GM19238 (cell line): Measurements from ENCODE around the gene LAMC3.
"Not testable (repeated sequence)": the region's sequence is repeated elsewhere in the genome, so short reads cannot be mapped to it uniquely, and the experiment has no call there.

Source experiments
- DNase-seq: peaks from one replicate; pipeline ENCODE4 v3.0.0; 2011; ENCODE audit warnings: low spot score; ENCODE audit not compliant: insufficient read length

The LAMC3 gene

DNA sequence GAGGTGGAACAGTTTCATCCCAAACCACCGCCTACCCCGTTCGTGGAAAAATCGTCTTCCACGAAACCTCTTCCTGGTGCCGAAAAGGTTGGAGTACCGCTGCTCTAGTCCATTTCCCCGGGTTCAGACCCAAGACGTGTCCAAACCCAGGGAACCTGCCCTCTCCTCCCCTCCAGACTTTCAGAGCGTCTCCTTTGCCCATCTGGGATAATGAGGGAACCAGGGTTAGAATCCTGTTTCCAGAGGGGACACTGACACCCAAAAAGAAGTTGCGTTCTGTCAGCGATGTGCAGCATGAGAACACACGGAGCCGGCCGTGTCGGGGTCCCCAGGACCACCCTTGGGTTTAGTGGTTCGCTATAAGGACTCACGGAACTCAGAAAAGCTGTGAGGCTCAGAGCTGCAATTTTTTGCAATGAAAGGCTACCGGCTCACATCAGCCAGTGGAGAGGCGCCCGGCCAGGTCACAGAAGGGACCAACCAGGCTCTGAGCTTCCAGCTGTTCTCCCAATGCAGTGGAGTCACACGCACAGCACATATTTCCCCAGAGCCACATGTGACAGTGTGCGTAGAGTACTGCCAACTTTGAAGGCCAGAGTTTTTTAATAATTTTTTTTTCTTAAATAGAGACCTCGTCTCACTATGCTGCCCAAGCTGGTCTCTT lies 19.4 kb downstream of the LAMC3 start:
- no peak for DNase-seq

DNA sequence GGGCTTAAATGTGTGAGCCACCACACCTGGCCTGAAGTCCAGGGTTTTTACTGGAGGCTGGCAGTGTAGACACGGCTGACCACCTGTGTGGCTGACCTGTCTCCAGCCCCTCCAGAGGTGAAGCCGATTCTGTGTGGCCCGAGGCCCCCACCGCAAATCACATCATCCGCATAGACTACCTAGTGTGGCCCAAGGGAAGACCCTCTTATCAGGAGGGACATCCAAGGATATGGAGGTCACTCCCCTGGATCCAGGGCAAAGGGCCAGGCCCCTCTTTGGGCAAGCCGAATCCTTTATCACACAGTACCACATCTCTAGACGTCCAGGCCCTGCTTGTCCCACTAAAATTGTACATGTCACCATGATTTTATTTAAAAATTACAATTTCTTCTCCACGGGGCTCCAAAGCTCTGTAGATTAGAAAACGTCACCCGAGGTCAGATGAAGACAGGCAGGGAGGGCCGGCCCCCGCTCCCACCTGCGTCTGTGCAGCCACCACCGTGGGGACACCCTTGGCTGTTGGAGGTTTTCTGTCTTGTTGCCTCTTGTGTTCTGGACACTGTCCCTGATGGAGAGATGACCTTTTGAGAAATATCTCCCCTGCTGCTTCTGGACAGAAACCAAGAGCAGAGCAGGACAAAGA lies 20.1 kb downstream of the LAMC3 start:
- DNase-seq: no peak

DNA sequence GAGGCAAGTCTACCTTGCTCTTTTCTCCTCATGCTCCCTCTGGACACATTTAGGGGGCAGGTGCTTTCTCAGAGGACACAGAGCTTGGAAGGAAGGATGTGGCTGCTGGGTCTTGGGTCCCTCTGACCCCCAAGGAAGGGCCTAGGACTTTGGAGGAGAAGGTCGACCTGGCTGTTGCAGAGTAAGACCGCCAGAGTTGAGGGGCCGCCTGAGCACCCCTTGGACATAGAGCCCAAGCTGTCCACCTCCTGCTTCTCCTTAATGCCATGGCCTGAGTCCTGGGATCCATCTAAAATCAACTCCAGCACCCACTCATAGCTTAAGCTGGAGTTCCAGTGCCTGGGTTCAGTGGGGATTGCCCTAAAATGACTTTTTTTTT lies 20.6 kb downstream of the LAMC3 start:
- no peak for DNase-seq

DNA sequence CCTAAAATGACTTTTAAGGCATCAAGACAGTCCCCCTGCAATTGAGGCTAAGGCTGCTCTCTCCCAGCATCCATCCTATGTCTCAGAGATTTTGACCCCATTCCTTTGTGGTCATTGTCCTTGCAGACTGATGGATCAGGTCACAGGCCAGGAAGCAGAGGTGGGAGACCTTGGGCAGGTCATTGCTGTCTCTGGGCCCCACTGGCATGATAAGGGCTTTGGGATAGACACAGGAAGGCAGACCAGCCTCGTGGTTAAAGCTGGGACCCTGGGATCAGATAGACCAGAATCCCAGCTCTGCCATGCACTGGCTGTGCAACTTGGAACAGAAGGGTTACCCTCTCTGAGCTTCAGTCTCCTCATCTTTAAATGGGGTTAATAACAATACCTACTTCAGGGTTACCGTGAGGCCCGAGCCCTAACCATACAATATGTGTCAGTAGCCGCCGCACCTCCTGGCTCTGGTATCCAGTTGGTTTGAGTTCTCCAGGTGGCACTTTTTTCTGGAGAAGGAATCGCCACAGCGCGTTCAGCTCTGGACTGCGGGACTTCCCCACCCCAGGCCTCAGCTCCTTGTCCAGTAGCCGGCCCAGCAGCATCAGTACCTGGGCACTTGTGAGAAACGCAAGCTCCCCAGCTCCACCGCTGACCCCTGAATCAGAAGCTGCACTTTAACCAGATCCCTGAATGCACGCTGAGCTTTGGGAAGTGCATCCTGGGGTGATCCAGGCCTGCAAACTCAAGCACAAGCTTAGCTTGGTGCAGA lies 21.4 kb downstream of the LAMC3 start:
- DNase-seq: no peak

DNA sequence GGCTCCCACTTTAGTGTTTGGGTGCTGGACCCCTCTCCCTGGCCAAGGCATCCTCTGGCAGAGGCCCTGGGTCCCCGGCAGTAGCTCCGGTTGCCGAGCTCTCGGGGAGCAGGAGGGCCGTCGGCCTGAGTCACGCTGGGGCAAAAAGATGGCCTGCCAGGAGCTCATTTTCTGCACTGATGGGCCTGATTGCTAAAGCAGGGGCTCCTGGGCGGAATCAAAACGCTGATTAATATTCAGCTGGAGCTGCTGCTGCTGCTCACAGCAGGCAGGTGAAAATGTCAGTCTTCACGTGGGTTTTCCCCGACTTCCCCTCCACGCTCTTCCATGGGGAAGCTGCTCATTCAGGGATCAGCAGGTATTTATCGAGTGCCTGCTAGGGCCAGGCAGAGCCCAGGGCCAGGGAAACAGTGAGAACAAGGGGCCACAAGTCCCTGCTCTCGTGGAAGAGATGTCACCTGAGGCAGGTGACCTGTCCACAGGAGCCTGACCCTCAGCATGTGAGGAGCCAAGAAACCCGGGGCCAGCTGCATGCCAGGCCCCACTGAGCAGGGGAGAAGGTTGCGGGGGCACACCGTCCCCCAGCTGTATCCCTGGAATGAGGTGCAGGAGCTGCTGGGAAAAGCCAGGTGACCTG lies 22.1 kb downstream of the LAMC3 start:
- DNase-seq: no peak

DNA sequence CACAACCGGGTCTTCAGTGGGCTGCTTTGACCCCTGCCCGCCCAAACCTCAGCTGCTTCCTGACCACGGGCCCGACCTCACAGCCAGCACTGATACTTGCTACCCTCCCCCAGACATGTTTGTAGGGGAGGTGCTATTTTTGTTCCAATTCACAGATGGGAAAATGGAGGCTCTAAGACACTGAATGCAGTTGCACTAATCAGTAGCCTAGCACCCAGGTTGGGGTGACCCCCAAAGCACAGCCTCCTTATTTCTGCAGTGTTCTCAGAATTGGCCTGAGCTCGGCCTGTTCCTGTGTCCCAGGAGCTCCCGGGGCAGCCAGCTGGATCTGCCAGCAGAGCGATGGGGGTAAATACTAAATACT lies 22.6 kb downstream of the LAMC3 start:
- DNase-seq: no peak

DNA sequence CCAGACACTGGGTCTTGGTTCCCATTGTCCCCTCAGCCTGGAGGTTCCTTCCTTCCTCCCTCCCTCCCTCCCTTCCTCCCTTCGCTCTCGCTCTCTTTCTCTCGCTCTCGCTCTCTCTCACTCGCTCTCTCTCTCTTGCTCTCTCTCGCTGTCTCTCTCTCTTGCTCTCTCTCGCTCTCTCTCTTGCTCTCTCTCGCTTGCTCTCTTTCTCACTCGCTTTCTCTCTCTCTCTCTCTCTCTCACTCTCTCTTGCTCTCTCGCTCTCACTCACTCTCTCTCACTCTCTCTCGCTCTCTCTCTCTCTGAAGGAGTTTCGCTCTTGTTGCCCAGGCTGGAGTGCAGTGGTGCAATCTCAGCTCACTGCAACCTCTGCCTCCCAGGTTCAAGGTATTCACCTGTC lies 23.4 kb downstream of the LAMC3 start:
- no peak for DNase-seq

DNA sequence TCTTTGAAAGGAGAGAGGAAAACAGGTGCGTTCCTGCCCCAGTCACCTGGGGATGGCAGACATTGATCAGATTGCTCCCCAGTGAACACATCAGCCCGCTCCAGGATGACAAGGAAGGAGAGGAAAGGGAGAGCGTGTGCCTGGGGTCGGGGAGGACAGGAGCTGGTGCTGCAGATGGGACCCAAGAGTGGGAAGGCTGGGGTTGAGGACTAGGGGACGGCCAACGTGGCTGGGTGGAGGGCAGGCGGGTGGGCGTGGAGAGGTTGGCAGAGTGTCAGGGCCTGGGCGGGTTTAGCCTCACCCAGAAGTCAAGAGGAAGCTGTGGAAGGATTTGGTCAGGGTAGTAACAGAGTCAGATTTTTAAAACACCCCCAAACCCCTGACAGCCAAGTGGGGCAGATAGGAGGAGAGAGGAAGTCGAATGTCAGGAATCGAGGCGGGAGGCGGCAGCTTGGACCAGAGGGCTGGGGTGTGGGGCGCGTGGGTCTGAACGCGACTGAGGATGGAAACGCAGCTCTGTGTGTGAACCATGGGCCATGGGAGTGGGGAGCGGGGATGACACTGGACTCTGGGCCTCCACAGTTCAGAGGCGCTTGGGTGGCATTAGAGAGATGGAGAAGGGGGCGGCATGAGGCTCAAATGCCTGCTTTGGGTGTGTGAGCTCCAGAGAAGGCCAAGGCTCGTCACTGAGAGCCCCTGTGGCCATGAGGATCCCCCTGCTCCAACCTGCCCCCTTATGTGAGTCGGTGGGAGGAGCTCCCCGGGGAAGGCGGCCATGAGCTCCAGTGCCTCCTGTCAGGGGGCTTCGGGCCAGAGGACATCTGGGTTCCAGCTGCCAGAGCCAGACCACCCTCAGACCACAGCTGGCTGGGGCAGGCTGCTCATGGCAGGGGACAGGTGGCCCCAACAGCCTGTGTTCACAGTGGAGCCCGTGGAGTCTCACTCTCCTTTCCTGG lies 24.6 kb downstream of the LAMC3 start:
- no peak for DNase-seq

DNA sequence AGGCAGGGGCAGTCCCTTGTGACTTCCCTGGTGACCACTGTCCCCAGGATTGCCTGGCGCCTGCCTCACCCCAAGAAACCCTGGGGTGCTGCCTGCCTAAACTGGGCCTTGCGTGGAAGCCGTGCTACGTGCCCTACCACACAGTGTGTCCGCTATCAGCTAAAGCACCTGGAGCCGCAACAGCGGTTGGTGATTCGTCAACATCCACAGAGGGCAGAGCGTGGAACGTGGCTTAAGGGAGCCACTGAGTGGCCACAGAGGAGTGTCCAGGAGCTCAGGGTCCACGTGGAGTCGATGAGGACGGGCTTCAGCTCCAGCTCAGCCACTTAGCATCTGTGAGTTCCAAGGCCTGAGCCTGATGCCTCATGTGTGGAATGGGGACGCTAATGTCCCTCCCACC lies 25.3 kb downstream of the LAMC3 start:
- no peak for DNase-seq

DNA sequence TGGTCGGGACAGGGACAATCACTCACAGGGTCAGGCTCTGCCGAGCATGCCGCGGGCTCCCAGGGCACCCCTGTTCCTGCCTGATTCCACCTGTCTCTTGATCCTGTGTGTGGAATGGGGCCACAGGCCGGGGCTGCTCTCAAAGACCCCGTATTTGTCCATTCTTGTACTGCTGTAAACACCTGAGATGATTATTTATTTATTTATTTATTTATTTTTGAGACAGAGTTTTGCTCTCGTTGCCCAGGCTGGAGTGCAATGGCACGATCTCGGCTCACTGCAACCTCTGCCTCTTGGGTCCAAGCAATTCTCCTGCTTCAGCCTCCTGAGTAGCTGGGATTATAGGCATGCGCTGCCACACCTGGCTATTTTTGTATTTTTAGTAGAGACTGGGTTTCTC lies 25.8 kb downstream of the LAMC3 start:
- DNase-seq: not testable (repeated sequence)

DNA sequence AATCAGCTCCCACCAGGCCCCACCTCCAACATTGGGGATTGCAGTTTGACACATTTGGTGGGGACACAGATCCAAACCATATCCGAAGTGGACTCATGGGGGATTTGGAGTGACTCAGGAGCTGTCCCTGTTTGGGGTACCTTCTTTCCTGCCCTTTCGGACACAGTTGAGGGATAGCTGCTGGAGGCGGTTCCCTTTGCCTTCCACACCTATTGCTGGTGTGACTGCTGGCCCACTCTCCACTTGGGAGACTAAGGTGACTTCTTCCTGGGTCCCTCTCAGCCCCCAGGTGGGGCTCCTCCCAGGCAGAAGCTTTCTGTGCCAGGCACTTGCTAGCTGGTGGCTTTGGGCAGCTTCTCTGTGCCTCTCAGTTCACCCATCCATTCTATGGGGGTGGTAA lies 26.6 kb downstream of the LAMC3 start:
- DNase-seq: no peak

DNA sequence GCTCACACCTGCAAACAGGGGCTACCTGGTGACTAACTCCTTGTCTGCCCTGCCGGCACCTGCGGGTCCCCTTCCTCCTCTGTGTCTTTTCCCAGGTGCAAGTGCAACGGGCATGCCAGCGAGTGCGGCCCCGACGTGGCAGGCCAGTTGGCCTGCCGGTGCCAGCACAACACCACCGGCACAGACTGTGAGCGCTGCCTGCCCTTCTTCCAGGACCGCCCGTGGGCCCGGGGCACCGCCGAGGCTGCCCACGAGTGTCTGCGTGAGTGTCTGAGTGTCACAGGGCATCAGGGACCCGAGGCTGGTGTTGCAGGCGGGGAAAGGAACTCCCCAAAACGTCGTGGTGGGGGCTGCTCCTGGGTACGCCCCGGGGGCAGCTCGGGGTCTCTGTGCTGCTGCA lies 27.1 kb downstream of the LAMC3 start:
- DNase-seq: no peak

DNA sequence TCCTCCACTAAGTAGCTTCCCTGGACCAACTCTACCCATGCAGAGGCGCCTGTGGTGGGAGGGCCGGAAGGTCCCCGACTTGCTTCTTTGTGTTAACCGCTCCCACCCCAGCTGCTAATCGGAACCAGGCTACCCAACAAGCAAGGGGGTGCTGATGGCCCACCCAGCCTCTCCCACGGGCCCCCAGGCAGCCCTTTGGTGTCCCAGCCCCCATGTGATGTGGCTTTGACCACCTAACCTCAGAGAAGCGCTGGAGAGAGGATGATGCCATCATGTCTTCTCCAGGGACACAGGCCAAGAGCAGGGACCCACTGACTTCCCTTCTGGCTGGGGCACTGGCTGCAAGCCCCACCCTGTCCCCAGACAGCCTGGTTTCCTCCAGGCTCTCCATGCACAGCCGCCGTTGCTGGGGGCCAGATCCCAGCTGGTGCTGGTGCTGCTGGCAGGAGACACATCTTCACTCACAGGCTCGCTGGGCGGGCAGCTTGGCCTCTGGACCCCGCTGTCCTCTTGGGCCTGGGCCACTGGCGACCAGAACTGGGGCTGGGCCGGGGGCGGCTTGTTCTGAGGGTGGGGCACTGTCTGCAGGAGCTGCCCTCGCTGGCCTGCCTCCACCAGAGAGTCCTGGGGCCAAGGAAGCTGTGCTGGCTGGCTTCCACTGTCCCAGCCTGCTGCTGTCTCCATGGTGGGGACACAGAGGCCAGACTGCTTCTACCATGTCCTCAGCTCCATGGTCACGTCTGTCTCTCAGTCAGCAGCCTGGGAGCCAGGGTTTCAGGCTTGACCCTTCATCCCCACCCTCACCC lies 27.8 kb downstream of the LAMC3 start:
- no peak for DNase-seq

DNA sequence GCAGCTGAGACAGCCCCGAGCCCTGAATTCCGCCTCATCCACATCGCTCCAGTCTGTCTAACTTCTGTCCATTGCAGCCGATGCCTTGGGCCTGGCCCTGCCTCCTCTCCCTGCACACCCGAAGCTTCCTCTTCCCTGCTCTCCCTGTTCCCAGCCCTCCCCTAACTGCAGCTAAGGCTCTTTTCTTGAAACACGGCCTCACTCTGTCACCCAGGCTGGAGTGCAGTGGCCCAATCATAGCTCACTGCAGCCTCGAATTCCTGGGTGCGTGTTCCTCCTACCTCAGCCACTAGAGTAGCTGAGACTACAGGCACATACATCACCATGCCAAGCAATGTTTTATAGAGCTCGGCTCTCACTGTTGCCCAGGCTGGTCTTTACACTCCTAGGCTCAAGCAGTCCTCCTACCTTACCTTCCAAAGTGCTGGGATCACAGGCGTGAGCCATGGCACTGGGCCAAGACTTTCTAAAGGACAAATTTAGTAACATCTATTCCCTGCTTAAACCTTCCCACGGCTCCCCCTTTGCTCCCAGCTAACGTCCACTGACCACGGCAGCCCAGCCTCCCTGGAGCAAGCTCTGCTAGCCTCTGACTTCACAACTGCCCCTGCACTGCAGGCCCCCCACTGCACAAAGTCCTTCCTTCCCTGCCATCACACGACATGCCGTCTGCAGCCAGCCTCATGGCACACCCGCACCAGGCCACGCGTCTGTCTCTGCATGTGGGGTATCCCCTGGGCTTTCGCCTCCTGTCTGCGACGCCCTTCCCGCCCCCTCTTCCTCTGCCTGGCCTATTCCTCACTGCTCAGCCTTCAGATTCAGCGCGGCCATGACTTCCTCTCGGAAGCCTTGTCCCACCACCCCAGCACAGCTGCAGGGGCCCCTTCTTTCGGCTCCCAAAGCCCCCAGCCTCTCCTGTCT lies 28.6 kb downstream of the LAMC3 start:
- DNase-seq: no peak

DNA sequence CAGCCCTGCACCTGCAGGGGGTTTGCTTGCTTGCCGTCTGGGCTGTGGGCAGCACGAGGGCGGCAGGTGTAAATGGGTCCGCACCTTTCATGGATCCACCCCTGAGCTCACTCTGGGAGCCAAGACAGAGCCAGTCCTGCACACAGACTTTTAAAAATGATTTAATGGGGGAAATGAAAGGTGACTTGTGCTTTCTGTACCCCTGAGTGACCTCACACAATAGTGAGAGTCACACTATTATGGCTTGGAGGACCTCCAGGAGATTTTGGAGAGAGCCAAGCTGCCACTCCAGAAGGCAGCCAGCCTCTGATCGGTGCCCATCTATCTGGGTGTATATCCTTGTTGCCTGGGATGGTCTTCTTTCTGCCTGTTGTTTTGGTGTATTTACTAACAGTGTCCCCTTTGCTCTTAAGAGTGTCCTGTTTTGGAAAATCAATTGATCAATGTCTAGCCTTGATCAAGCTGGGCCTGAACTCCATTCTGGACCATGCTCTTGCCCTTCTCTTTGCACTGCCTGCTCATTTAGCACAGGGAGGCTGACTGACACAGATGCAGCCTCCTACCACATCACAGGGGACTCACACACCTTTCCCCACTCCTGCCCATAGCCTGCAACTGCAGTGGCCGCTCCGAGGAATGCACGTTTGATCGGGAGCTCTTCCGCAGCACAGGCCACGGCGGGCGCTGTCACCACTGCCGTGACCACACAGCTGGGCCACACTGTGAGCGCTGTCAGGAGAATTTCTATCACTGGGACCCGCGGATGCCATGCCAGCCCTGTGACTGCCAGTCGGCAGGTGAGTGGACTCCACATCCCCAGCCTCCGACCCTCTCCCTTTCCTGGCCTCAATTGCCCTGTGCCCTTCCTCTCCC lies 29.5 kb downstream of the LAMC3 start:
- no peak for DNase-seq

DNA sequence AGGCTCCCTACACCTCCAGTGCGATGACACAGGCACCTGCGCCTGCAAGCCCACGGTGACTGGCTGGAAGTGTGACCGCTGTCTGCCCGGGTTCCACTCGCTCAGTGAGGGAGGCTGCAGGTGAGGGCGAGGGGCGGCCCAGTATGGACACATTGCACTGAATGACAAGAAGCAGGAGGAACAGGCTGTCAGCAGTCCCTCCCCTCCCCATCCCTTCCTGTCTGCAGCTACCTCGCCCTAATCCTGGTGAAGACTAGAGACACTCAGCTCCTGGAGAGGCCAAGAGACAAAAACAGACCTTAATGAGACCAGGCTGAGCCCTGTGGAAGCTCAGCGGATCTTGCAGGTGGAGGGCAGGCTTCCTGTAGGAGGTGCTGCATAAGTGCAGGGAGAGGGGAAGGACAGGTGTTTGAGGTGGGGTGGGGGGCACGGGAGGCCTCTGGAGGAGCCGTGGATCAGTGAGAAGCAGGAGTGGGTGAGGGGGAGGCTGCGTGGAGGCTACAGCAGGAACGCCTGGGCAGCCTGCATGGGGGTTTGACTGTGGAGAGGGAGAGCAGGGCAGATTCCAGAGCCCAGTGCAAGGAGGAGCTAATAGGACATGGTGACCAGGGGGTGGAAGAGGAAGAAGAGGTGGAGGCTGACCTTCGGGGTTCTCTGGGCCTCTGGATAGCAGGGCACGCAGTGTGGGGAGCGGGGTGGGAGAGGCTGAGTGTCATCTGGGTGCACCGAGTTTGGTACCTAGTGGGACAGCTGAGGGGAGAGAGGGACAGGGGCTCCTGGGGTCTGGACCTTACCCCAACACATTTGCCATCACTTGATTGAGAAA lies 30.4 kb downstream of the LAMC3 start:
- no peak for DNase-seq

DNA sequence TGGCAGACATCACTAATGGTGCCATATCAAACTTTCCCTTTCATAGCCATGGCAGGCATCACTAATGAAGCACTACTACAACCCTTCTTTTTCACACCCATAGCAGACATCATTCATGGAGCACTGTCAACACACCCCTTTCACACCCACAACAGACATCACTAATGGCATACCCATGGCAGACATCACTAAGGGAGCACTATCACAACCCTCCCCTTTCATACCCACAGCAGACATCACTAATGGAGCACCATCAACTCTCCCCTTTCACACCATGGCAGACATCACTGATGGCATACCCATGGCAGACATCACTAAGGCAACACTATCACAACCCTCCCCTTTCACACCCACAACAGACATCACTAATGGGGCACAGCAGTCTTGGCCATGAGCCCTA lies 33.7 kb downstream of the LAMC3 start:
- DNase-seq: no peak
